HepG2 (cell line): ENCODE results near the gene CMKLR1. TPM values are rescaled to one million over a fixed set of nuclear protein-coding genes. Genes with fewer than 3 reads are reported as not detected.

Experiments used
- ERF ChIP-seq: IDR thresholded peaks from 2 replicates; pipeline ENCODE4 v1.6.1; 2018; ENCODE audit warnings: missing biosample characterization, missing genetic modification reagents
- U2AF1 ChIP-seq: fragments of 200-400 bp; formaldehyde crosslinking; optimal IDR thresholded peaks from 2 replicates; pipeline ENCODE3; 2017; ENCODE audit warnings: mild to moderate bottlenecking, low read depth, low read length
- ZNF646 ChIP-seq: sonication (generic); formaldehyde crosslinking; IDR thresholded peaks from 2 replicates; pipeline ENCODE4 v1.9.0; 2021; ENCODE audit warnings: mild to moderate bottlenecking, missing genetic modification reagents
- ZSCAN12 ChIP-seq: sonication (generic); formaldehyde crosslinking; IDR thresholded peaks from 2 replicates; pipeline ENCODE4 v1.9.0; 2021; ENCODE audit warnings: mild to moderate bottlenecking, missing genetic modification reagents
- ZSCAN22 ChIP-seq: sonication (generic); formaldehyde crosslinking; IDR thresholded peaks from 2 replicates; pipeline ENCODE4 v1.4.0; 2020; ENCODE audit warnings: mild to moderate bottlenecking, missing genetic modification reagents
- polyA plus RNA-seq, 8 experiments: library from polyadenylated mRNA; depleted of rRNA in 3 of 8; stranded (reverse) in 7 of 8; unstranded in 1 of 8; fragments of >200 nt; fragmentation: Illumina TruSeq in 4 of 8; extraction: Trizol in 4 of 8; gene quantifications; 2 replicates each; pipeline versions ENCODE4 v1.2.1 to v1.2.3, GENCODE V29; 2011 to 2016; ENCODE audit warnings: low read depth in 4 of 8, missing spikeins in 1 of 8, mixed read lengths in 1 of 8; ENCODE audit not compliant: insufficient read depth in 1 of 8
- total RNA-seq, 5 experiments: library from RNA; depleted of rRNA; stranded (reverse); fragments of >200 nt; fragmentation: Illumina TruSeq; extraction: Trizol; gene quantifications; 2 replicates each; pipeline ENCODE4 v1.2.3, GENCODE V29; 2016; ENCODE audit warnings: low read depth in 1 of 5
- TF ChIP-seq, protein P1 (sequence below): sonication (generic); formaldehyde crosslinking; IDR thresholded peaks from 2 replicates; pipeline ENCODE4 v1.4.0; 2020; ENCODE audit warnings: mild to moderate bottlenecking, missing genetic modification reagents

Gene CMKLR1
- total and polyA plus RNA-seq, 2 of the 13 experiments (the other 11 are each of a cell fraction or from before 2014, with no cell fraction given), result not detected

- TF ChIP-seq, protein P1, sequence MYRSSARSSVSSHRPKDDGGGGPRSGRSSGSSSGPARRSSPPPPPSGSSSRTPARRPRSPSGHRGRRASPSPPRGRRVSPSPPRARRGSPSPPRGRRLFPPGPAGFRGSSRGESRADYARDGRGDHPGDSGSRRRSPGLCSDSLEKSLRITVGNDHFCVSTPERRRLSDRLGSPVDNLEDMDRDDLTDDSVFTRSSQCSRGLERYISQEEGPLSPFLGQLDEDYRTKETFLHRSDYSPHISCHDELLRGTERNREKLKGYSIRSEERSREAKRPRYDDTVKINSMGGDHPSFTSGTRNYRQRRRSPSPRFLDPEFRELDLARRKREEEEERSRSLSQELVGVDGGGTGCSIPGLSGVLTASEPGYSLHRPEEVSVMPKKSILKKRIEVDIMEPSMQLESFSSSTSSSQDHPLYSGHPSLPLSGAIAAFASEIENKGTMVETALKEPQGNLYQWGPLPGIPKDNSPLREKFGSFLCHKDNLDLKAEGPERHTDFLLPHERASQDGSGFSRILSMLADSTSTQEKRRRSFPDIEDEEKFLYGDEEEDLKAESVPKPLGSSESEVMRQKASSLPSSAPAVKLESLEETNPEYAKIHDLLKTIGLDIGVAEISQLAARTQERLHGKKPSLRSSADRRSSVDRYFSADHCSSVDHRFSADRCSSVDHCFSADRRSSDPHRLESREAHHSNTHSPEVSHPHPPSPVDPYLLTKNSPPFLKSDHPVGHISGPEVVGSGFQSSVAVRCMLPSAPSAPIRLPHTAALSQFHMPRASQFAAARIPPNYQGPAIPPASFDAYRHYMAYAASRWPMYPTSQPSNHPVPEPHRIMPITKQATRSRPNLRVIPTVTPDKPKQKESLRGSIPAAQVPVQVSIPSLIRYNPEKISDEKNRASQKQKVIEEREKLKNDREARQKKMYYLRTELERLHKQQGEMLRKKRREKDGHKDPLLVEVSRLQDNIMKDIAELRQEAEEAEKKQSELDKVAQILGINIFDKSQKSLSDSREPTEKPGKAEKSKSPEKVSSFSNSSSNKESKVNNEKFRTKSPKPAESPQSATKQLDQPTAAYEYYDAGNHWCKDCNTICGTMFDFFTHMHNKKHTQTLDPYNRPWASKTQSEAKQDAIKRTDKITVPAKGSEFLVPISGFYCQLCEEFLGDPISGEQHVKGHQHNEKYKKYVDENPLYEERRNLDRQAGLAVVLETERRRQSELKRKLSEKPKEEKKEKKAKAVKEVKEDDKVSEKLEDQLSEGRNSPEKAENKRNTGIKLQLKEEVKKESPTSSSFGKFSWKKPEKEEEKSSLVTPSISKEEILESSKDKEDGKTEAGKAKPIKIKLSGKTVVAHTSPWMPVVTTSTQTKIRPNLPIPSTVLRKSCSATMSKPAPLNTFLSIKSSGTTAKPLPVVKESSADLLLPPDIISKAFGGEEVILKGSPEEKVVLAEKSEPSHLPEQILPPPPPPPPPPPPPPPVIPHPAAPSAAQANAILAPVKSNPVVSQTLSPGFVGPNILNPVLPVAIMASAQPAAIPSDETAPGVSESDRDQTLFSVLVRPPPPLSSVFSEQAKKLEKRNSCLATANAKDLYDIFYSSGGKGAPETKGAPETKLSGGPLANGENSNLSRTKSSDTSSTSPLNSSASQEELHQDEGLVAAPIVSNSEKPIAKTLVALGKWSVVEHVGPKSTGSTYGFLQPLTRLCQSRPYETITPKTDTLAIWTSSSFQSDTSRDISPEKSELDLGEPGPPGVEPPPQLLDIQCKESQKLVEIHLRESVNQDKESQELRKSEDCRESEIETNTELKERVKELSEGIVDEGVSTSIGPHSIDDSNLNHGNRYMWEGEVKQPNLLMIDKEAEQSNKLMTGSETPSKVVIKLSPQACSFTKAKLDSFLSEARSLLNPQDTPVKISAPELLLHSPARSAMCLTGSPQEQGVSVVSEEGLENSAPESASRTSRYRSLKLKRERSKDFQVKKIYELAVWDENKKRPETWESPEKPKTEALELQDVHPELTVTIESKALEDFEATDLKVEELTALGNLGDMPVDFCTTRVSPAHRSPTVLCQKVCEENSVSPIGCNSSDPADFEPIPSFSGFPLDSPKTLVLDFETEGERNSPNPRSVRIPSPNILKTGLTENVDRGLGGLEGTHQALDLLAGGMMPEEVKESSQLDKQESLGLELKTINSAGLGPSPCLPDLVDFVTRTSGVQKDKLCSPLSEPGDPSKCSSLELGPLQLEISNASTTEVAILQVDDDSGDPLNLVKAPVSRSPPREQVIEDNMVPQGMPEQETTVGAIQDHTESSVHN (CRISPR knock-in tag), result no peak
- TF ChIP-seq ZSCAN12 (CRISPR knock-in tag), result no peak
- TF ChIP-seq U2AF1, result no peak
- TF ChIP-seq ZNF646 (CRISPR knock-in tag), result no peak
- TF ChIP-seq ERF, result no peak
- no peak for TF ChIP-seq ZSCAN22
These were observed 18.0 kb upstream of the CMKLR1 start (continued) for GRCh38 chr12:108356835-108357806.
